Body of pancreas (tissue), 4 donors: ENCODE data around the gene SVEP1. TPM values are rescaled to one million over a fixed set of nuclear protein-coding genes. Genes with fewer than 3 reads are reported as not detected.

ENCODE experiments used
- ATAC-seq: fragments of 150-250 bp; one replicate; pipeline ENCODE4 v1.9.1; 2016
- DNase-seq, 4 donors: peaks; one replicate each; pipeline ENCODE4 v3.0.0-alpha.2; 2019
- H3K27ac ChIP-seq, 4 donors: fragments of 200-600 bp; sonication (generic); 1 replicate in 3 of 4; 2 replicates in 1 of 4; pipeline versions ENCODE4 v1.5.1 to v1.6.1; 2016 to 2019; ENCODE audit warnings: mild to moderate bottlenecking in 1 of 4, mixed read lengths in 1 of 4, moderate library complexity in 1 of 4
- H3K27me3 ChIP-seq, 2 donors: fragments of 200-600 bp; sonication (generic); one replicate each; pipeline ENCODE4 v1.6.0; 2016; ENCODE audit warnings: mild to moderate bottlenecking in 1 of 2
- H3K36me3 ChIP-seq, 2 donors: fragments of 200-600 bp; sonication (generic); replicated peaks in 1 of 2; 2 replicates each; pipeline ENCODE4 v1.5.1; 2016; ENCODE audit warnings: low read depth in 2 of 2; ENCODE audit not compliant: insufficient read depth in 1 of 2
- H3K4me1 ChIP-seq: fragments of 200-600 bp; sonication (generic); one replicate; pipeline ENCODE4 v1.6.0; 2016
- H3K4me3 ChIP-seq, 2 donors: fragments of 200-600 bp; sonication (generic); 1 replicate in 1 of 2; 2 replicates in 1 of 2; pipeline ENCODE4 v1.5.1; 2016 to 2019
- H3K9me3 ChIP-seq, 3 donors: fragments of 200-600 bp; sonication (generic); 1 replicate in 2 of 3; 2 replicates in 1 of 3; pipeline ENCODE4 v1.5.1; 2016
- CTCF ChIP-seq, 7 experiments: fragments of 450-650 bp in 4 of 7; fragments of 200-600 bp in 3 of 7; sonication (generic) in 3 of 7; IDR thresholded peaks; one replicate each; pipeline ENCODE4 v1.5.1; 2016 to 2019; ENCODE audit warnings: antibody characterized with exemption in 7 of 7
- POLR2A ChIP-seq, 3 donors: fragments of 450-650 bp; IDR thresholded peaks; one replicate each; pipeline ENCODE4 v1.6.1; 2016; ENCODE audit warnings: antibody characterized with exemption in 3 of 3, mild to moderate bottlenecking in 2 of 3
- WGBS, 2 donors: methylation state at CpG; one replicate each; pipeline ENCODE4 v1.1.5; 2017; 5-methylcytosine and 5-hydroxymethylcytosine counted together
- intact Hi-C: fragments of 100-400 bp; cut with DNase I; formaldehyde crosslinking; loops from one replicate; pipeline ENCODE4 v1.15.1; 2023
- total RNA-seq, 2 donors: library from RNA; depleted of rRNA; stranded (reverse); fragments of >200 nt; gene quantifications; one replicate each; pipeline ENCODE4 v1.1.0, GENCODE V29; 2016

The SVEP1 gene
- total RNA-seq, 2 donors from 2014 or later = 23.7 to 34.0 TPM

DNA sequence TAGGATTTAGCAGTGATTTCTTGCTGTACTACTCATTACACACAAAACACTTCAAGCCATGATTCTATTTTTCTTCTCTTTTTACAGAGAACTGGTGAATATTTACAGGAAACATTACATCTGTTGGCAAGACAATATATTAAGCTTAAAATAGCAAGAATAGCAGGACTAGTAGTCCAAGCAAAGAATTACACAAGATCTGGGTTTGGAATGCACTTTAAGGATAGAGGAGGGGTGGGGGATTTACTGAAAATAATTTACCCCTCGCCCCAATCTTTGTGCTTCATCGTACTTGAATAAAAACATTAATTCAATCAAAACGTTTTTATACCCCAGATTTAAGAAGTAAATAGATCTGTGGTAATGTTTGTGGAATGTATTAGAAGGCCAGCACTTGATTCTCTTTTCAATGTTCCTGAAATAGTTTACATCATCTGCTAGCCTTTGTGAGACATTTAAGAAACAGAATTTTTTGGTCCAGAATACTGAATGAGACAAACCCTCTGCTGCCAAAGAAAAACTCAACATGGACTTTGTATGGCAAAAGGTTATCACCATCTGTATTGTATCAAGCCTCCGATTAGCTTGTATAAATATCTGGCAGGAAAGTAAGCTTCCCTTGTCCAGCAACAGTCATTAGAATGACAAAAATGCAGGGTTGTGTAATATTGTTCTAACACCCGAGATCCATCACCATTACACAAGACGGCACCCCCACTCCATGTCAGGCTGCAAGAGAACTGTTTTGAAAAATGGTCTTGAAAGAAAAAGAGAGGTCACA is 23.8 kb downstream of the SVEP1 start:
- H3K4me3 ChIP-seq = no peak overlapping the region
- no peaks in the 10 kb centered on the region for H3K27me3 ChIP-seq
- peaks cover 0 to 4% (median 0%) of the 10 kb centered on the region in 3 donors for H3K9me3 ChIP-seq
- 8 to 17% methylated on average over 6 of the region's 6 CpGs for WGBS, 2 donors
- ATAC-seq = peak; percentile 94
- H3K36me3 ChIP-seq = no peaks in the 10 kb centered on the region
- peak overlapping the region in 3 of 4 donors; percentile 9 to 40 (median 39) for H3K27ac ChIP-seq
- DNase-seq = peak; percentile 37 to 70 (median 58)
- peaks cover 17% of the 10 kb centered on the region for H3K4me1 ChIP-seq
- TF ChIP-seq POLR2A (IDR thresholded peaks at IDR 0.05) = no peak
- no peak for TF ChIP-seq CTCF (IDR thresholded peaks at IDR 0.05)
- intact Hi-C loops = no loop called here

DNA sequence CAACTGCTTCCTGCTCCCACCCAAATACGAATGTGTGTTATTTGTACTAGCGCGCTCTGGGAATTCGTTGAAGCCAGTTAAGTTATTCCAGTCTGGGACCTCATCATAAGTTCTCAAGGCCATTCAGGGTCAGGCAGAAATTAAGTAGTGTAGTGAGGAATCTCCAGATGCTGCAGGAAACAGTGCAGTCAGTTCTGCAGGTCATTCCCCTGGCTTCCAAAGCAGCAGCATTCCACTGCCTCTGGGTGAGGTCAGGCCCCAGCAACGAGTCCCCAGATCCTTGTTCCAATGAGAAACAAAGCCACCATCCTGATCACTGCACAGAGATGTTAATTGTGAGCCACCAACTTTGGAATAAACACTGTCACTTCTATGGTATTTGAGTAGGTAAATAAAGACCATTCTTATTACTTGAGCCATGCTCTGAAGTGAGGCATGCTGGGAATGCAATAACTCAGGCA is 33.1 kb downstream of the SVEP1 start:
- peak overlapping the region in 2 of 4 donors; percentile 14 to 18 for H3K27ac ChIP-seq
- ATAC-seq = peak; percentile 79
- no peaks in the 10 kb centered on the region for H3K4me1 ChIP-seq

DNA sequence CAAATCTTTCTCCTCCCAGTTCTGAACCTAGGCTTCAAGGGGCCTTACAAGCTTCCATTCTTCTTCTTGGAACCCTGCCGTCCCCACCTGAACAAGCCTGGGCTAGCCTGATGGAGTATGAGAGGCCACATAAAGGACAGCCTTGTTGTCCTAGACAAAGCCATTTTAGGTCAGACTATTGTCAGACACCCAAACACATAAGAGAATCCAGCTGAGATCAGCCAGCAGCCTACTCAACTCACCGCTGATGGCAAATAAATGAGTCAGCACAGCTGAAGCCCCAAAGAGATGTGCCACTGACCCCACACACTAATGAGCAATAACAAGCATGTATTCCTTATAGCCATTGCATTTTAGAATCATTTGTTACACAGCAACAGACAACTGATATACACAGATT is 33.8 kb downstream of the SVEP1 start:
- DNase-seq (no peak), ATAC-seq (no peak)
- Histone ChIP-seq H3K27me3 (no peaks in the 10 kb centered on the region), H3K36me3 (no peaks in the 10 kb centered on the region), H3K9me3 (no peaks in the 10 kb centered on the region), H3K4me3 (no peak overlapping the region), H3K27ac (peak overlapping the region in 1 of 4 donors; percentile 18), H3K4me1 (no peaks in the 10 kb centered on the region)
- TF ChIP-seq CTCF (IDR thresholded peaks at IDR 0.05) (no peak), POLR2A (IDR thresholded peaks at IDR 0.05) (no peak)
- intact Hi-C loops = no loop called here
- WGBS, 2 donors = 67 to 69% methylated on average over 2 of the region's 2 CpGs

More for the DNA sequence above, 33.1 kb downstream of the SVEP1 start:
- Histone ChIP-seq H3K27me3 (no peaks in the 10 kb centered on the region), H3K9me3 (no peaks in the 10 kb centered on the region), H3K4me3 (no peak overlapping the region), H3K36me3 (no peaks in the 10 kb centered on the region)
- TF ChIP-seq POLR2A (IDR thresholded peaks at IDR 0.05) = no peak
- TF ChIP-seq CTCF (IDR thresholded peaks at IDR 0.05) = no peak
- WGBS, 2 donors = 57 to 62% methylated on average over 5 of the region's 5 CpGs
- DNase-seq = peak in 2 of 4 donors; percentile 29 to 33
- intact Hi-C loops = no loop called here

DNA sequence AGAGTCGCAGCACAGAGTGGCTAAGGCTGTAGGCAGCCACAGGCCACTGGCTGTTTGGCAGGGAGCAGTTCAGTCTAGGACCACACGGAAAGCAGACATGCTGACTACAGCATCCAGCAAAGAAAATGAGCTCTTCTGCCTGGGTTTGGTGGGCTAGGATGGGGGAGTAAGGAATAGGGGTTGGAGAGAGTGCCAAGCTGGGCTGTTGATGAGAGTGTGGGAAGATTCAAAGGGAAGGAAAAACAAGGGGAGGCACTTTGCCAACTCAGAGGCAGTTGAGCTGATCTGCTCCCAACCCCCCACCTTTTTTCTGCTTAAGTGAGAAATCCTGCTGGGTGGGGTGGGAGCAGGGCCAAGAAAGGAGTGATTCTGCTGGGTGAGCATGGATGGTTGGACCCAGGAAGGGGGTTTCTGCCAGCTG is 35.9 kb downstream of the SVEP1 start:
- 50 to 61% methylated on average over 1 to 2 of the region's 2 CpGs for WGBS, 2 donors

More for the DNA sequence above, 35.9 kb downstream of the SVEP1 start:
- Histone ChIP-seq H3K27ac (no peak overlapping the region), H3K9me3 (no peaks in the 10 kb centered on the region), H3K27me3 (no peaks in the 10 kb centered on the region), H3K4me1 (no peaks in the 10 kb centered on the region), H3K36me3 (no peaks in the 10 kb centered on the region), H3K4me3 (no peak overlapping the region)
- intact Hi-C loops = no loop called here
- DNase-seq = peak in 3 of 4 donors; percentile 10 to 16 (median 11)
- no peak for ATAC-seq
- no peak for TF ChIP-seq CTCF (IDR thresholded peaks at IDR 0.05)
- no peak for TF ChIP-seq POLR2A (IDR thresholded peaks at IDR 0.05)
